ENCODE results near the gene LETM1. TPM values are rescaled to one million over a fixed set of nuclear protein-coding genes. Genes with fewer than 3 reads are reported as not detected.

Gene LETM1
- total RNA-seq, 1 experiment from 2014 or later, result 67.3 TPM

DNA sequence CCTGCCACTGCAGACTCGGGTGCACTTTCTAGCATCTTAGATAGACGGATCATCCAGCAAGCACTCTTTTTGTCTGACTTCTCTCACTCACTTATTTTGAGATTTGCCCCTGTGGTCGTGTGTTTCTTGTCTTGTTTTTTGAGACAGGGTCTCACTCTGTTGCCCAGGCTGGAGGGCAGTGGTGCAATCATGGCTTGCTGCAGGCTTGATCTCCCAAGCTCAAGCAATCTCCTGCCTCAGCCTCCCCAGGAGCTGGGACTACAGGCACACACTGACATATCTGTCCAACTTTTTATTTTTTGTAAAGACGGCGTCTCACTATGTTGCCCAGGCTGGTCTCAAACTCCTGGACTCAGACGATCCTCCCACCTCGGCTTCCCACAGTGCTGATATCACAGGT is 36.1 kb downstream of the LETM1 start:
- Histone ChIP-seq H3K9me2 (ENCODE audit: insufficient read depth) (no peaks in the 10 kb centered on the region), H3K4me3 (replicated peaks in 1 of 2; ENCODE audit: low read depth in 1 of 2, low read length in 2 of 2) (no peak overlapping the region), H3K9me3 (ENCODE audit: control insufficient read depth in 1 of 2, insufficient read depth in 1 of 2, low read depth in 1 of 2, low read length in 2 of 2) (no peaks in the 10 kb centered on the region), H3K4me2 (ENCODE audit: low read length) (no peak overlapping the region), H3K9ac (ENCODE audit: low read length) (no peak overlapping the region), H3K79me2 (ENCODE audit: insufficient read depth, low read length) (no peaks in the 10 kb centered on the region), H3K27me3 (ENCODE audit: insufficient read depth, low read length) (no peaks in the 10 kb centered on the region), H3K27ac (ENCODE audit: low read depth, low read length) (no peak overlapping the region), H4K20me1 (ENCODE audit: insufficient read depth) (no peaks in the 10 kb centered on the region), H2AFZ (ENCODE audit: low read depth, low read length, poor library complexity, severe bottlenecking) (no peak overlapping the region), H3K36me3 (ENCODE audit: control insufficient read depth in 1 of 2, insufficient read depth in 2 of 2, low read length in 2 of 2) (peaks cover 30 to 64% of the 10 kb centered on the region in 2 experiments; a peak in 3 of 4 replicates), H3K4me1 (ENCODE audit: control insufficient read depth in 1 of 2, insufficient read depth in 2 of 2, low read length in 2 of 2) (no peaks in the 10 kb centered on the region)
- TF ChIP-seq SP1 (IDR thresholded peaks at IDR 0.05; ENCODE audit: low read depth), result no peak
- TF ChIP-seq, protein P1, sequence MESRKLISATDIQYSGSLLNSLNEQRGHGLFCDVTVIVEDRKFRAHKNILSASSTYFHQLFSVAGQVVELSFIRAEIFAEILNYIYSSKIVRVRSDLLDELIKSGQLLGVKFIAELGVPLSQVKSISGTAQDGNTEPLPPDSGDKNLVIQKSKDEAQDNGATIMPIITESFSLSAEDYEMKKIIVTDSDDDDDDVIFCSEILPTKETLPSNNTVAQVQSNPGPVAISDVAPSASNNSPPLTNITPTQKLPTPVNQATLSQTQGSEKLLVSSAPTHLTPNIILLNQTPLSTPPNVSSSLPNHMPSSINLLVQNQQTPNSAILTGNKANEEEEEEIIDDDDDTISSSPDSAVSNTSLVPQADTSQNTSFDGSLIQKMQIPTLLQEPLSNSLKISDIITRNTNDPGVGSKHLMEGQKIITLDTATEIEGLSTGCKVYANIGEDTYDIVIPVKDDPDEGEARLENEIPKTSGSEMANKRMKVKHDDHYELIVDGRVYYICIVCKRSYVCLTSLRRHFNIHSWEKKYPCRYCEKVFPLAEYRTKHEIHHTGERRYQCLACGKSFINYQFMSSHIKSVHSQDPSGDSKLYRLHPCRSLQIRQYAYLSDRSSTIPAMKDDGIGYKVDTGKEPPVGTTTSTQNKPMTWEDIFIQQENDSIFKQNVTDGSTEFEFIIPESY (IDR thresholded peaks at IDR 0.05; ENCODE audit: extremely low read depth, insufficient replicate concordance, low read length), result no peak
- no peak for TF ChIP-seq ELF1 (IDR thresholded peaks at IDR 0.05; ENCODE audit: borderline replicate concordance, low read depth)
- no peak for TF ChIP-seq JUND (IDR thresholded peaks at IDR 0.05)
- no peak for TF ChIP-seq EZH2 (IDR thresholded peaks at IDR 0.05)
- no peak for TF ChIP-seq RAD21 (IDR thresholded peaks at IDR 0.05; ENCODE audit: low read depth)
- no peak for TF ChIP-seq SIN3A (IDR thresholded peaks at IDR 0.05; ENCODE audit: low read depth)
- TF ChIP-seq, protein P2, sequence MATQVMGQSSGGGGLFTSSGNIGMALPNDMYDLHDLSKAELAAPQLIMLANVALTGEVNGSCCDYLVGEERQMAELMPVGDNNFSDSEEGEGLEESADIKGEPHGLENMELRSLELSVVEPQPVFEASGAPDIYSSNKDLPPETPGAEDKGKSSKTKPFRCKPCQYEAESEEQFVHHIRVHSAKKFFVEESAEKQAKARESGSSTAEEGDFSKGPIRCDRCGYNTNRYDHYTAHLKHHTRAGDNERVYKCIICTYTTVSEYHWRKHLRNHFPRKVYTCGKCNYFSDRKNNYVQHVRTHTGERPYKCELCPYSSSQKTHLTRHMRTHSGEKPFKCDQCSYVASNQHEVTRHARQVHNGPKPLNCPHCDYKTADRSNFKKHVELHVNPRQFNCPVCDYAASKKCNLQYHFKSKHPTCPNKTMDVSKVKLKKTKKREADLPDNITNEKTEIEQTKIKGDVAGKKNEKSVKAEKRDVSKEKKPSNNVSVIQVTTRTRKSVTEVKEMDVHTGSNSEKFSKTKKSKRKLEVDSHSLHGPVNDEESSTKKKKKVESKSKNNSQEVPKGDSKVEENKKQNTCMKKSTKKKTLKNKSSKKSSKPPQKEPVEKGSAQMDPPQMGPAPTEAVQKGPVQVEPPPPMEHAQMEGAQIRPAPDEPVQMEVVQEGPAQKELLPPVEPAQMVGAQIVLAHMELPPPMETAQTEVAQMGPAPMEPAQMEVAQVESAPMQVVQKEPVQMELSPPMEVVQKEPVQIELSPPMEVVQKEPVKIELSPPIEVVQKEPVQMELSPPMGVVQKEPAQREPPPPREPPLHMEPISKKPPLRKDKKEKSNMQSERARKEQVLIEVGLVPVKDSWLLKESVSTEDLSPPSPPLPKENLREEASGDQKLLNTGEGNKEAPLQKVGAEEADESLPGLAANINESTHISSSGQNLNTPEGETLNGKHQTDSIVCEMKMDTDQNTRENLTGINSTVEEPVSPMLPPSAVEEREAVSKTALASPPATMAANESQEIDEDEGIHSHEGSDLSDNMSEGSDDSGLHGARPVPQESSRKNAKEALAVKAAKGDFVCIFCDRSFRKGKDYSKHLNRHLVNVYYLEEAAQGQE (IDR thresholded peaks at IDR 0.05; ENCODE audit: low read depth), result no peak
- TF ChIP-seq CEBPB (IDR thresholded peaks at IDR 0.05; ENCODE audit: low read depth), result no peak
- no peak for TF ChIP-seq YY1 (IDR thresholded peaks at IDR 0.05; ENCODE audit: extremely low read depth, insufficient replicate concordance, low read depth, low read length)
- TF ChIP-seq SRF (IDR thresholded peaks at IDR 0.05; ENCODE audit: low read depth), result no peak
- TF ChIP-seq POLR2A (IDR thresholded peaks at IDR 0.05; ENCODE audit: borderline replicate concordance, extremely low read depth, insufficient read depth, insufficient read length), result no peak
- no peak for TF ChIP-seq EGR1 (IDR thresholded peaks at IDR 0.05; ENCODE audit: low read depth)
- TF ChIP-seq, protein P3, sequence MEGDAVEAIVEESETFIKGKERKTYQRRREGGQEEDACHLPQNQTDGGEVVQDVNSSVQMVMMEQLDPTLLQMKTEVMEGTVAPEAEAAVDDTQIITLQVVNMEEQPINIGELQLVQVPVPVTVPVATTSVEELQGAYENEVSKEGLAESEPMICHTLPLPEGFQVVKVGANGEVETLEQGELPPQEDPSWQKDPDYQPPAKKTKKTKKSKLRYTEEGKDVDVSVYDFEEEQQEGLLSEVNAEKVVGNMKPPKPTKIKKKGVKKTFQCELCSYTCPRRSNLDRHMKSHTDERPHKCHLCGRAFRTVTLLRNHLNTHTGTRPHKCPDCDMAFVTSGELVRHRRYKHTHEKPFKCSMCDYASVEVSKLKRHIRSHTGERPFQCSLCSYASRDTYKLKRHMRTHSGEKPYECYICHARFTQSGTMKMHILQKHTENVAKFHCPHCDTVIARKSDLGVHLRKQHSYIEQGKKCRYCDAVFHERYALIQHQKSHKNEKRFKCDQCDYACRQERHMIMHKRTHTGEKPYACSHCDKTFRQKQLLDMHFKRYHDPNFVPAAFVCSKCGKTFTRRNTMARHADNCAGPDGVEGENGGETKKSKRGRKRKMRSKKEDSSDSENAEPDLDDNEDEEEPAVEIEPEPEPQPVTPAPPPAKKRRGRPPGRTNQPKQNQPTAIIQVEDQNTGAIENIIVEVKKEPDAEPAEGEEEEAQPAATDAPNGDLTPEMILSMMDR (IDR thresholded peaks at IDR 0.05 in 2 of 3, conservative IDR thresholded peaks at IDR 0.05 in 1 of 3; ENCODE audit: borderline replicate concordance in 1 of 3, insufficient read depth in 1 of 3, low read depth in 2 of 3, low read length in 2 of 3), result no peak
- BruUV-seq (replicated peaks), result no TSS peak
- ChIA-PET POLR2A (no interaction called here), CTCF (no interaction called here), RAD21 (ENCODE audit: low non-redundant PET in 1 of 2, low total read pairs in 2 of 2, uncharacterized antibody in 2 of 2, unreplicated experiment in 2 of 2) (no interaction called here)
- ATAC-seq, result no peak
- intact Hi-C loops (cut with micrococcal nuclease), result no loop called here
- DNase-seq (ENCODE audit: low read depth, low spot score), result no peak
